Fibroblast of lung (primary cell): Measurements from ENCODE around the gene CX3CR1. TPM values are rescaled to one million over a fixed set of nuclear protein-coding genes. Genes with fewer than 3 reads are reported as not detected.

Source experiments
- DNase-seq, 2 donors: peaks; one replicate each; pipeline versions ENCODE4 v3.0.0 to v3.0.0-alpha.2; 2010; ENCODE audit warnings: low read depth in 2 of 2
- H2AFZ ChIP-seq: 2 replicates; pipeline ENCODE4 v1.5.1; 2012; ENCODE audit warnings: low read length, control low read depth, inconsistent platforms
- H3K27ac ChIP-seq: 2 replicates; pipeline ENCODE4 v1.5.1; 2011; ENCODE audit warnings: low read length, control low read depth; ENCODE audit not compliant: insufficient read depth
- H3K27me3 ChIP-seq: 2 replicates; pipeline ENCODE4 v1.5.1; 2011; ENCODE audit warnings: mild to moderate bottlenecking, low read length; ENCODE audit not compliant: control insufficient read depth, insufficient read depth
- H3K36me3 ChIP-seq: 2 replicates; pipeline ENCODE4 v1.5.1; 2011; ENCODE audit warnings: low read length; ENCODE audit not compliant: control insufficient read depth, insufficient read depth
- H3K4me1 ChIP-seq: 2 replicates; pipeline ENCODE4 v1.5.1; 2011; ENCODE audit warnings: low read length; ENCODE audit not compliant: control insufficient read depth, insufficient read depth; ENCODE audit errors: extremely low read depth
- H3K4me2 ChIP-seq: 2 replicates; pipeline ENCODE4 v1.5.1; 2011; ENCODE audit warnings: low read length, control low read depth; ENCODE audit not compliant: insufficient read depth; ENCODE audit errors: extremely low read depth
- H3K4me3 ChIP-seq, 4 experiments: fragments of 200-600 bp in 1 of 4; sonication (generic) in 1 of 4; replicated peaks in 1 of 4; 2 replicates each; pipeline ENCODE4 v1.5.1; 2011 to 2016; ENCODE audit warnings: low read length in 4 of 4, low read depth in 3 of 4, mild to moderate bottlenecking in 3 of 4, control low read depth in 2 of 4, inconsistent platforms in 1 of 4, mixed read lengths in 1 of 4; ENCODE audit not compliant: insufficient read depth in 1 of 4; ENCODE audit errors: control extremely low read depth in 1 of 4
- H3K79me2 ChIP-seq: 2 replicates; pipeline ENCODE4 v1.5.1; 2012; ENCODE audit warnings: mild to moderate bottlenecking, low read length, inconsistent platforms; ENCODE audit not compliant: control insufficient read depth, insufficient read depth
- H3K9ac ChIP-seq: 2 replicates; pipeline ENCODE4 v1.5.1; 2011; ENCODE audit warnings: mild to moderate bottlenecking, low read length, control low read depth; ENCODE audit not compliant: insufficient read depth
- H3K9me3 ChIP-seq: 2 replicates; pipeline ENCODE4 v1.5.1; 2012; ENCODE audit warnings: low read depth, low read length; ENCODE audit not compliant: control insufficient read depth, insufficient read depth
- H4K20me1 ChIP-seq: 2 replicates; pipeline ENCODE4 v1.5.1; 2011; ENCODE audit warnings: low read length; ENCODE audit not compliant: control insufficient read depth, insufficient read depth; ENCODE audit errors: extremely low read depth
- EZH2 ChIP-seq: IDR thresholded peaks from 2 replicates; pipeline ENCODE4 v1.5.1; 2012; ENCODE audit warnings: low read length, control low read depth, mild to moderate bottlenecking; ENCODE audit errors: missing control alignments
- polyA plus RNA-seq, 2 donors: library from polyadenylated mRNA; depleted of rRNA in 1 of 2; stranded (reverse) in 1 of 2; unstranded in 1 of 2; fragments of >200 nt; gene quantifications; 2 replicates each; pipeline ENCODE4 v1.2.1, GENCODE V29; 2011 to 2012; ENCODE audit warnings: missing spikeins in 1 of 2
- total RNA-seq: library from RNA; depleted of rRNA; stranded (reverse); fragments of >200 nt; gene quantifications from 2 replicates; pipeline ENCODE4 v1.2.1, GENCODE V29; 2014
- TF ChIP-seq, protein P1 (sequence below), 2 donors: IDR thresholded peaks in 1 of 2; conservative IDR thresholded peaks in 1 of 2; 1 replicate in 1 of 2; 2 replicates in 1 of 2; pipeline ENCODE4 v1.5.1; 2011 to 2012; ENCODE audit warnings: low read length in 2 of 2, control low read depth in 1 of 2, inconsistent platforms in 1 of 2, low read depth in 1 of 2, mild to moderate bottlenecking in 1 of 2

The CX3CR1 gene
- total and polyA plus RNA-seq, 2 donors (not counting 1 experiment from before 2014, with no cell fraction given) = under 0.01 TPM; not detected in 1

DNA sequence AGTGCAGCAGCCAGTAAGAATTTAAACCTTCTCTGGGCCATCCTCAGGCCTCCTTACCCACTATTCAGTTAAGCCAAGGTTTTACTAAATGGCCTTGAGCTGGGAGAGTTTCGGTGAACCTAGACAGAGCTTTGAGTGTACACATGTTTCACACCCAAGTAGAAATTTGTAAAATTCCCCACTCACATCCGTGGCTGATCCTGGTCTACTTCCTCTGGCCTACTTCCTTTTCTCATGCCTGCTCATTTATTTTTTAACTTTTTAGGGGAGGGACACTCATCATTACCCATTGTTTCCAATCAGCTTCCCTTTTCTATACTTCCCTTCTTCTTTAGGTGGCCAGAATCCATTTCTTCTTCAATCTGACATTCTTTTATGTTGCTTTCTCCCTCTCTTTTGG lies 7.6 kb downstream of the CX3CR1 start:
- Histone ChIP-seq H4K20me1 (no peaks in the 10 kb centered on the region), H3K4me2 (no peak overlapping the region), H3K9ac (no peak overlapping the region), H3K9me3 (no peaks in the 10 kb centered on the region), H2AFZ (no peak overlapping the region), H3K27ac (no peak overlapping the region), H3K27me3 (no peaks in the 10 kb centered on the region), H3K79me2 (no peaks in the 10 kb centered on the region), H3K36me3 (no peaks in the 10 kb centered on the region), H3K4me1 (no peaks in the 10 kb centered on the region), H3K4me3 (no peak overlapping the region)
- no peak for DNase-seq
- TF ChIP-seq, protein P1, sequence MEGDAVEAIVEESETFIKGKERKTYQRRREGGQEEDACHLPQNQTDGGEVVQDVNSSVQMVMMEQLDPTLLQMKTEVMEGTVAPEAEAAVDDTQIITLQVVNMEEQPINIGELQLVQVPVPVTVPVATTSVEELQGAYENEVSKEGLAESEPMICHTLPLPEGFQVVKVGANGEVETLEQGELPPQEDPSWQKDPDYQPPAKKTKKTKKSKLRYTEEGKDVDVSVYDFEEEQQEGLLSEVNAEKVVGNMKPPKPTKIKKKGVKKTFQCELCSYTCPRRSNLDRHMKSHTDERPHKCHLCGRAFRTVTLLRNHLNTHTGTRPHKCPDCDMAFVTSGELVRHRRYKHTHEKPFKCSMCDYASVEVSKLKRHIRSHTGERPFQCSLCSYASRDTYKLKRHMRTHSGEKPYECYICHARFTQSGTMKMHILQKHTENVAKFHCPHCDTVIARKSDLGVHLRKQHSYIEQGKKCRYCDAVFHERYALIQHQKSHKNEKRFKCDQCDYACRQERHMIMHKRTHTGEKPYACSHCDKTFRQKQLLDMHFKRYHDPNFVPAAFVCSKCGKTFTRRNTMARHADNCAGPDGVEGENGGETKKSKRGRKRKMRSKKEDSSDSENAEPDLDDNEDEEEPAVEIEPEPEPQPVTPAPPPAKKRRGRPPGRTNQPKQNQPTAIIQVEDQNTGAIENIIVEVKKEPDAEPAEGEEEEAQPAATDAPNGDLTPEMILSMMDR (conservative IDR thresholded peaks at IDR 0.05 in 1 of 2, IDR thresholded peaks at IDR 0.05 in 1 of 2; ENCODE audit: low read depth in 1 of 2, low read length in 2 of 2) = no peak
- no peak for TF ChIP-seq EZH2

- no peaks in the 10 kb centered on the region for H3K36me3 ChIP-seq
- H3K27ac ChIP-seq = no peak overlapping the region
- no peaks in the 10 kb centered on the region for H3K79me2 ChIP-seq
- no peak for DNase-seq
- no peak overlapping the region for H2AFZ ChIP-seq
- no peak overlapping the region for H3K4me3 ChIP-seq
- no peaks in the 10 kb centered on the region for H4K20me1 ChIP-seq
- no peak for TF ChIP-seq EZH2
- TF ChIP-seq, protein P1 (conservative IDR thresholded peaks at IDR 0.05 in 1 of 2, IDR thresholded peaks at IDR 0.05 in 1 of 2; ENCODE audit: low read depth in 1 of 2, low read length in 2 of 2) = no peak
- no peak overlapping the region for H3K4me2 ChIP-seq
- H3K9ac ChIP-seq = no peak overlapping the region
- H3K4me1 ChIP-seq = no peaks in the 10 kb centered on the region
- H3K27me3 ChIP-seq = no peaks in the 10 kb centered on the region
- H3K9me3 ChIP-seq = no peaks in the 10 kb centered on the region
Observed at GRCh38 chr3:39271363-39271914, 8.4 kb downstream of the CX3CR1 start.

DNA sequence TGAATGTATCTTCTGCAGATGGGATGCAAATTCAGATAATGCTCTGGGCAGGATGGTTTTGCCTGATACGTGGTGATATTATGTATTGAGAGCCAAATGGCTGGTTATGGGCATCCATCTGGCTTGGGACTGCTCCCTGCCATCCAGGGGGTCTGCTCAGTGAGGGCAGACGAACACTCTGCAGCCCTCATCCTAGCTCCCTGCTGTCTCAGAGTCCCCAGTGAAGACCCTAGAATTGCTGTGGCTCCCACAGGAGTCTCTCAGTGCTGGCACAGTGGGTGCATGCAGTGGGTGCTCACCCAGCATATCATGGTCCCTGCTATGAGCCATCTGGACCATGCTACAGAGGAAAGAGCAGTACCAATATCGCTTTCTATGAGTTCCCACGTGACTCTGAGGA lies 10.3 kb downstream of the CX3CR1 start:
- H3K36me3 ChIP-seq = no peaks in the 10 kb centered on the region

More for the DNA sequence above, 10.3 kb downstream of the CX3CR1 start:
- no peak overlapping the region for H3K4me2 ChIP-seq
- no peaks in the 10 kb centered on the region for H3K4me1 ChIP-seq
- no peak overlapping the region for H3K9ac ChIP-seq
- TF ChIP-seq, protein P1 (conservative IDR thresholded peaks at IDR 0.05 in 1 of 2, IDR thresholded peaks at IDR 0.05 in 1 of 2; ENCODE audit: low read depth in 1 of 2, low read length in 2 of 2) = no peak
- TF ChIP-seq EZH2 = no peak
- no peak for DNase-seq
- no peak overlapping the region for H3K4me3 ChIP-seq
- no peaks in the 10 kb centered on the region for H3K9me3 ChIP-seq
- H3K27me3 ChIP-seq = no peaks in the 10 kb centered on the region
- no peak overlapping the region for H2AFZ ChIP-seq
- no peak overlapping the region for H3K27ac ChIP-seq
- no peaks in the 10 kb centered on the region for H3K79me2 ChIP-seq
- H4K20me1 ChIP-seq = no peaks in the 10 kb centered on the region
